Progenitor cell of endocrine pancreas (in vitro differentiated cells): ENCODE data around the gene GAR1. TPM values are rescaled to one million over a fixed set of nuclear protein-coding genes. Genes with fewer than 3 reads are reported as not detected.
"Not testable (repeated sequence)": the region's sequence is repeated elsewhere in the genome, so short reads cannot be mapped to it uniquely, and the experiment has no call there.

ENCODE experiments used
- DNase-seq: peaks from one replicate; pipeline ENCODE4 v3.0.0; 2021; ENCODE audit warnings: low spot score; ENCODE audit not compliant: unreplicated experiment
- H3K27ac Mint-ChIP-seq: 2 replicates; pipeline ENCODE4 v1.8.0; 2021; ENCODE audit warnings: mild to moderate bottlenecking, moderate library complexity, mixed read lengths
- H3K27me3 Mint-ChIP-seq: 2 replicates; pipeline ENCODE4 v1.8.0; 2021; ENCODE audit warnings: mixed read lengths
- H3K36me3 Mint-ChIP-seq: 2 replicates; pipeline ENCODE4 v1.8.0; 2022; ENCODE audit warnings: mixed read lengths; ENCODE audit not compliant: insufficient read depth
- H3K4me1 Mint-ChIP-seq: 2 replicates; pipeline ENCODE4 v1.8.0; 2021; ENCODE audit warnings: low read depth, mixed read lengths
- H3K4me3 Mint-ChIP-seq: 2 replicates; pipeline ENCODE4 v1.8.0; 2021; ENCODE audit warnings: low read depth, mild to moderate bottlenecking, moderate library complexity, mixed read lengths
- H3K9me3 Mint-ChIP-seq: 2 replicates; pipeline ENCODE4 v1.8.0; 2021; ENCODE audit warnings: low read depth, mixed read lengths
- long read RNA-seq: library from polyadenylated mRNA; unstranded; transcript quantifications from one replicate; pipeline ENCODE4 v2.0.0, GENCODE V29; 2020
- total RNA-seq: library from RNA; stranded (reverse); gene quantifications from 2 replicates; pipeline ENCODE4 v1.2.1, GENCODE V29; 2021
- TF ChIP-seq, protein P1 (sequence below): fragments of 200-600 bp; sonication (generic); IDR thresholded peaks from one replicate; pipeline ENCODE4 v1.5.0; 2021; ENCODE audit warnings: antibody characterized with exemption, mild to moderate bottlenecking; ENCODE audit not compliant: unreplicated experiment

The GAR1 gene
- total RNA-seq, result 25.7 and 25.9 TPM in 2 replicates
- long read RNA-seq, transcript GAR1-201 (7 exons, 1,224 nt), result major isoform, 5 of 12 reads
- long read RNA-seq, partial matches to known transcripts, result 3 of 12 reads
- long read RNA-seq, other reads (novel, unspliced or antisense), result 3 of 12 reads

DNA sequence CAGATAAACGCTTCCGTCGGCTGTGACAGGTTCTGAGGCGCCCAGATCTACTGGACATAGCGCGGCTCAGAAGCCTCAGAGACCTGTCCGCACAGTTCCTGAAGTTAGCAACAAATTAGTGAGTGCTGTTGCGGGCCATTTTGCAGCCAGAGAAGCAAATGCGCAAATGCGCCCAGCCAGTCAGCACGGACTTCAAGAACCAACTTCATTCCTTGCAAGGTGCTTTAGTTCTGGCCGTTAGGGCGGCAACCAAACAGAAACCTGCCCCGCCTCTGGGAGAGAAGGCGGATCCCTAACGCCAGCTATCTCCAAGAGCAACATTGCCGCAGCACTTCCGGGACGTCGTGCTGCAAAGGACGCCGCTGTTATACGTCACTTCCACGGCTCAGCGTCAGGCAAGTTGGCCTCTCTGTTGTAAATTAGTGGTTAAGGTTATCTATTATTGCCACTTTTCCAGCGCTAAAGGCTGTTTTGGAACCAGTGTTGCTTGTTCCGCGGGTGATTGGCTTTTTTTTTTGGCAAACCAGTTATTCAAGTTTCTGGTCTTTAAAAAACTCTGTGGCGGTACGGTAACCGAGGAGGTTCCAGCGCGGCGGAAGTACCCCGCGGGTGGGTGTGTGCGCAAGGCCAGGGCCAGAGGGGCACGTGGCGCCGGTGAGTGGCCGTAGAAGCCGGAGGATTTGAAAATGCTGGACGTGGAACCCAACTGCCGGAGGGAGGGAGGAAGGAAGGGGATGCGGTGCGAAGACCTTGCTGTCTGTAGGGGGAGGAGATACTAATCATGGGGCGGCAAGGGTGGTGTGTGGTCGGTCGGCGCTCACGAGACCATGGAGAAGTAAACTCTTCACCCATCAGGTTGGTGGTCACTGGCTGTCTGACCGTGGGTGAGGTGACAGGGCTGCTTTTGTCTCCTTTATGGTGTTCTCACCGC is at the start of gene GAR1:
Gene GAR1, plus strand, starts transcription at position 612 of the 931 bp plus-strand sequence. CDS start 403 bp downstream, outside the sequence.
- DNase-seq, result peak; percentile 71
- TF ChIP-seq, protein P1, sequence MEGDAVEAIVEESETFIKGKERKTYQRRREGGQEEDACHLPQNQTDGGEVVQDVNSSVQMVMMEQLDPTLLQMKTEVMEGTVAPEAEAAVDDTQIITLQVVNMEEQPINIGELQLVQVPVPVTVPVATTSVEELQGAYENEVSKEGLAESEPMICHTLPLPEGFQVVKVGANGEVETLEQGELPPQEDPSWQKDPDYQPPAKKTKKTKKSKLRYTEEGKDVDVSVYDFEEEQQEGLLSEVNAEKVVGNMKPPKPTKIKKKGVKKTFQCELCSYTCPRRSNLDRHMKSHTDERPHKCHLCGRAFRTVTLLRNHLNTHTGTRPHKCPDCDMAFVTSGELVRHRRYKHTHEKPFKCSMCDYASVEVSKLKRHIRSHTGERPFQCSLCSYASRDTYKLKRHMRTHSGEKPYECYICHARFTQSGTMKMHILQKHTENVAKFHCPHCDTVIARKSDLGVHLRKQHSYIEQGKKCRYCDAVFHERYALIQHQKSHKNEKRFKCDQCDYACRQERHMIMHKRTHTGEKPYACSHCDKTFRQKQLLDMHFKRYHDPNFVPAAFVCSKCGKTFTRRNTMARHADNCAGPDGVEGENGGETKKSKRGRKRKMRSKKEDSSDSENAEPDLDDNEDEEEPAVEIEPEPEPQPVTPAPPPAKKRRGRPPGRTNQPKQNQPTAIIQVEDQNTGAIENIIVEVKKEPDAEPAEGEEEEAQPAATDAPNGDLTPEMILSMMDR, result no peak
- Mint-ChIP-seq H3K27ac (peak within 1 kb of the TSS; percentile 97), H3K27me3 (no peaks in the 10 kb centered on the region), H3K9me3 (no peaks in the 10 kb centered on the region), H3K36me3 (peaks cover 11% of the 10 kb centered on the region), H3K4me1 (peaks cover 21% of the 10 kb centered on the region), H3K4me3 (peak within 1 kb of the TSS; percentile 97)

DNA sequence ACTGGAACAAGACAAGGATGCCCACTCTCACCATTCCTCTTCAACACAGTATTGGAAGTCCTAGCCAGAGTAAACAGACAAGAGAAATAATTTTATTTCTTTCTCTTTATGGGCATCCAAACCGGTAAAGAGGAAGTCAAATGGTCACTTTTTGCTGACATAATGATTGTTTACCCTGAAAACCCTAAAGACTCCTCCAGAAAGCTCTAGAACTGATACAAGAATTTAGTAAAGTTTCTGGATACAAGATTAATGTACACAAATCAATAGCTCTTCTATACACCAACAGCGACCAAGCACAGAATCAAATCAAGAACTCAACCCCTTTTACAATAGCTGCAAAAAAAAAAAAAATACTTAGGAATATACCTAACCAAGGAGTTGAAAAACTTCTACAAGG is 33.5 kb upstream of the GAR1 start:
- H3K27ac Mint-ChIP-seq, H3K4me1 Mint-ChIP-seq, H3K36me3 Mint-ChIP-seq, H3K27me3 Mint-ChIP-seq, H3K4me3 Mint-ChIP-seq, H3K9me3 Mint-ChIP-seq, DNase-seq: not testable (repeated sequence)

DNA sequence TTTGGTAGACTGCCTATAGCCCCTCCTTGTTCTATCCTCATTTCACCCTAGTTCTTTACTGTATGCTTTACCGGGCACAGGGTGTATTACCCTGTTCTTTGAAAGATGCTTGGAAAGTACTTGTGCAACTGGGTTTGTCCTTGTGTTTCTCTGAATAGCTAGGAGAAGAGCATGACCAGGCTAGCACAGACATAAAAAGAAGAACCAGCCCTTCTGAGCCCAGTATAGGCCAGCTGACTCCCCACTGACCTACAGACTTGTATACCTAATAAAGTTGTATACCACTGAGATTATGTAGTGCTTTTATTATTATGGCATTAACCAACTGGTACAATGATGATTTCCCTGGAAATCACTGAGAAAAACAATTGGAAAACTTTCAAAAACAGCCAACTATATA is 28.7 kb upstream of the GAR1 start:
- no peaks in the 10 kb centered on the region for H3K36me3 Mint-ChIP-seq
- no peak overlapping the region for H3K4me3 Mint-ChIP-seq
- no peaks in the 10 kb centered on the region for H3K27me3 Mint-ChIP-seq
- TF ChIP-seq, protein P1, result no peak
- no peaks in the 10 kb centered on the region for H3K4me1 Mint-ChIP-seq
- no peak overlapping the region for H3K27ac Mint-ChIP-seq
- DNase-seq, result no peak
- H3K9me3 Mint-ChIP-seq, result peaks cover 10% of the 10 kb centered on the region

DNA sequence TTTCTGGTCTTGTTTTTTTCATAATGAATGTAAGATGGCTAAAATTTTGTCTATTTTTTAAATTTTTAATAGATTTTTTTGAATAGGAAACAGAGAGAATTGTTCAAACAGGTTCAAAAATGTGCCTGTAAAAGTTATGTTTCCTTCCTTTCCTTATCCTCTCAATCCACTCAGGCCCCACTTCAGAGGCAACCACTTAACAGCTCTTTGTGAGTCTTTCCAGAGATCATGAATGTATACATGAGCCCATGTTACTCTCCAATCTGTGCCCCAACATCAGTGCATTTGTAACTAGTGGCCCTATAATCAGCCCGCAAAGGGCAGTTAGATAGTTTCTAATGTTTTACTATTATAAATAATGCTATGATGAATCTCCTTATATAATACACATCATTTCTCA is 27.8 kb upstream of the GAR1 start:
- TF ChIP-seq, protein P1, result no peak
- Mint-ChIP-seq H3K36me3 (no peaks in the 10 kb centered on the region), H3K9me3 (peaks cover 10% of the 10 kb centered on the region), H3K27ac (no peak overlapping the region), H3K27me3 (no peaks in the 10 kb centered on the region), H3K4me3 (no peak overlapping the region), H3K4me1 (no peaks in the 10 kb centered on the region)
- no peak for DNase-seq

DNA sequence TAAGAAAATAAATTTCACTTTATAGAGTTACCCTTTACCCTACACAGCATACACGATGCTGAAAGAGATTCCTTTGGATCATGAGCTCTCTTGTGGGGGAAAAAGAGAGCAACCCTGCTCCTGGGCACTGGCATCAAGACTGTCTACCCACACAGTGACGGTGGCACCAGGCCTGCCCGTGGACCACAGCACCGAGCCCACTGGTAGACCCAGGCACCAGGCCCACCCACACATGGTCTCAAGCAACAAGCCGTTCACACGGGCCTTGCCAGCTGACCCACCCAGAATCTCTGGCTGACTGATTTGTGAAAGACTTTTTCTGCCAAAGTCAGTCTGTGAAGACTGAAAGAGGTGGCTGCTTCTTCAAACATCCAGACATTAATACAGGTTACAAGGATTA is 20.5 kb upstream of the GAR1 start:
- DNase-seq, result no peak
- H3K36me3 Mint-ChIP-seq, result no peaks in the 10 kb centered on the region
- H3K4me3 Mint-ChIP-seq, result no peak overlapping the region
- H3K27ac Mint-ChIP-seq, result no peak overlapping the region
- H3K27me3 Mint-ChIP-seq, result no peaks in the 10 kb centered on the region
- H3K9me3 Mint-ChIP-seq, result peaks cover 20% of the 10 kb centered on the region
- TF ChIP-seq, protein P1, result no peak
- no peaks in the 10 kb centered on the region for H3K4me1 Mint-ChIP-seq
